ENCODE data around the gene TUBG2. TPM values are rescaled to one million over a fixed set of nuclear protein-coding genes. Genes with fewer than 3 reads are reported as not detected.
"Not testable (repeated sequence)": the region's sequence is repeated elsewhere in the genome, so short reads cannot be mapped to it uniquely, and the experiment has no call there.

TUBG2 gene
- total RNA-seq, 2 experiments from 2014 or later = 11.4 to 12.9 TPM

- CTCF ChIA-PET = interaction anchor here (0.6 kb wide), 1 partner anchor 273 kb away, joined by 3 read pairs; no protein-coding TSS in a partner anchor
Measured at GRCh38 chr17:42651392-42651791, 7.7 kb upstream of the TUBG2 start.

GRCh38 chr17:42653179-42654124 lies 5.6 kb upstream of the TUBG2 start:
- POLR2A ChIA-PET = no interaction called here
- CTCF ChIA-PET = interaction anchor here (1.2 kb wide), 1 partner anchor 34 kb away, joined by 3 read pairs; no protein-coding TSS in a partner anchor

More at GRCh38 chr17:42651392-42651791, 7.7 kb upstream of the TUBG2 start:
- POLR2A ChIA-PET = no interaction called here

GRCh38 chr17:42655528-42655927 lies 3.6 kb upstream of the TUBG2 start:
- ChIA-PET POLR2A (interaction anchor here (0.7 kb wide), 1 partner anchor 169 kb away, joined by 3 read pairs; no protein-coding TSS in a partner anchor), CTCF (no interaction called here)

GRCh38 chr17:42657824-42658588 lies 1.1 kb upstream of the TUBG2 start:
- ChIA-PET POLR2A (interaction anchor here (0.6 kb wide), 1 partner anchor 212 kb away, joined by 3 read pairs; no protein-coding TSS in a partner anchor), CTCF (interaction anchor here (0.6 to 6.3 kb wide), 5 partner anchors 9 to 842 kb away, joined by 3 to 33 read pairs (median 4); partner anchors contain the start of gene PLEKHH3)

GRCh38 chr17:42659932-42660274 lies 819 bp downstream of the TUBG2 start:
- POLR2A ChIA-PET = interaction anchor here (1.3 kb wide), 1 partner anchor 8 kb away, joined by 5 read pairs; no protein-coding TSS in a partner anchor

GRCh38 chr17:42660692-42661345 lies 1.7 kb downstream of the TUBG2 start:
- CTCF ChIA-PET = interaction anchor here (6.3 kb wide), 1 partner anchor 14 kb away, joined by 33 read pairs; the partner anchor contains the start of gene PLEKHH3
- POLR2A ChIA-PET = interaction anchor here (0.6 to 0.8 kb wide), 2 partner anchors 138 to 753 kb away, joined by 3 read pairs; partner anchors contain the start of genes CNTD1 and COA3

More at GRCh38 chr17:42659932-42660274, 819 bp downstream of the TUBG2 start:
- CTCF ChIA-PET = interaction anchor here (0.9 to 6.3 kb wide), 3 partner anchors 15 to 104 kb away, joined by 3 to 33 read pairs (median 3); partner anchors contain the start of gene PLEKHH3

GRCh38 chr17:42665581-42666001 lies 6.5 kb downstream of the TUBG2 start:
- ChIA-PET POLR2A (no interaction called here), CTCF (no interaction called here)

GRCh38 chr17:42666126-42666525 lies 7.0 kb downstream of the TUBG2 start:
- POLR2A ChIA-PET = not testable (repeated sequence)

GRCh38 chr17:42667088-42667951 lies 8.2 kb downstream of the TUBG2 start:
- POLR2A ChIA-PET = interaction anchor here (1.4 kb wide), 1 partner anchor 8 kb away, joined by 5 read pairs; the partner anchor contains the start of gene TUBG2
- CTCF ChIA-PET = interaction anchor here (1.1 kb wide), 1 partner anchor 9 kb away, joined by 3 read pairs; no protein-coding TSS in a partner anchor

More at GRCh38 chr17:42666126-42666525, 7.0 kb downstream of the TUBG2 start:
- CTCF ChIA-PET = interaction anchor here (1.1 kb wide), 1 partner anchor 10 kb away, joined by 3 read pairs; no protein-coding TSS in a partner anchor

GRCh38 chr17:42669705-42669976 lies 10.6 kb downstream of the TUBG2 start:
- ChIA-PET POLR2A (no interaction called here), CTCF (interaction anchor here (0.6 to 3.5 kb wide), 5 partner anchors 13 to 98 kb away, joined by 3 to 12 read pairs (median 3); partner anchors contain the start of gene PSMC3IP)

- CTCF ChIA-PET = interaction anchor here (0.6 to 3.5 kb wide), 5 partner anchors 13 to 259 kb away, joined by 3 to 12 read pairs (median 4); partner anchors contain the start of gene PSMC3IP
Measured at GRCh38 chr17:42669977-42670788, 11.1 kb downstream of the TUBG2 start.

GRCh38 chr17:42670789-42671657 lies 11.9 kb downstream of the TUBG2 start:
- POLR2A ChIA-PET = no interaction called here

More at GRCh38 chr17:42669977-42670788, 11.1 kb downstream of the TUBG2 start:
- POLR2A ChIA-PET = no interaction called here

GRCh38 chr17:42672038-42672437 lies 13.0 kb downstream of the TUBG2 start:
- ChIA-PET CTCF (interaction anchor here (0.8 to 3.5 kb wide), 3 partner anchors 11 to 257 kb away, joined by 3 to 12 read pairs (median 3); partner anchors contain the start of gene PSMC3IP), POLR2A (no interaction called here)

More at GRCh38 chr17:42670789-42671657, 11.9 kb downstream of the TUBG2 start:
- CTCF ChIA-PET = interaction anchor here (1.0 to 3.5 kb wide), 3 partner anchors 62 to 258 kb away, joined by 3 to 12 read pairs (median 4); partner anchors contain the start of gene PSMC3IP

GRCh38 chr17:42673266-42673884 lies 14.3 kb downstream of the TUBG2 start:
- POLR2A ChIA-PET = interaction anchor here (0.5 kb wide), 1 partner anchor 11 kb away, joined by 3 read pairs; no protein-coding TSS in a partner anchor
- CTCF ChIA-PET = interaction anchor here (1.0 to 4.4 kb wide), 4 partner anchors 10 to 76 kb away, joined by 3 to 33 read pairs (median 4); partner anchors contain the start of gene TUBG2
